Osteoblast (primary cell): Measurements from ENCODE around the gene NDOR1. TPM values are rescaled to one million over a fixed set of nuclear protein-coding genes. Genes with fewer than 3 reads are reported as not detected.
"Not testable (repeated sequence)": the region's sequence is repeated elsewhere in the genome, so short reads cannot be mapped to it uniquely, and the experiment has no call there.

Experiments
- DNase-seq: peaks from one replicate; pipeline ENCODE4 v3.0.0; 2011; ENCODE audit warnings: low spot score, mixed read lengths; ENCODE audit not compliant: insufficient read length; ENCODE audit errors: missing footprints
- H2AFZ ChIP-seq: 2 replicates; pipeline ENCODE4 v1.6.0; 2011; ENCODE audit warnings: mild to moderate bottlenecking, low read length
- H3K27ac ChIP-seq: 2 replicates; pipeline ENCODE4 v1.5.1; 2011; ENCODE audit warnings: mild to moderate bottlenecking, low read depth, low read length, moderate library complexity
- H3K27me3 ChIP-seq: 2 replicates; pipeline ENCODE4 v1.6.0; 2012; ENCODE audit warnings: mild to moderate bottlenecking, control low read depth, inconsistent platforms, low read length, moderate library complexity; ENCODE audit not compliant: insufficient read depth
- H3K36me3 ChIP-seq: 2 replicates; pipeline ENCODE4 v1.5.1; 2011; ENCODE audit warnings: mild to moderate bottlenecking, low read length, control low read depth, moderate library complexity; ENCODE audit not compliant: insufficient read depth
- H3K4me1 ChIP-seq: 2 replicates; pipeline ENCODE4 v1.5.1; 2011; ENCODE audit warnings: mild to moderate bottlenecking, low read length, control low read depth, moderate library complexity; ENCODE audit not compliant: insufficient read depth
- H3K4me2 ChIP-seq: 2 replicates; pipeline ENCODE4 v1.6.0; 2011; ENCODE audit warnings: mild to moderate bottlenecking, low read length; ENCODE audit not compliant: insufficient read depth
- H3K4me3 ChIP-seq: fragments of 200-600 bp; sonication (generic); 3 replicates; pipeline ENCODE4 v1.5.1; 2012; ENCODE audit warnings: mild to moderate bottlenecking, low read length, inconsistent platforms; ENCODE audit not compliant: insufficient read depth
- H3K79me2 ChIP-seq: 2 replicates; pipeline ENCODE4 v1.6.0; 2012; ENCODE audit warnings: mild to moderate bottlenecking, low read length, control low read depth, inconsistent platforms; ENCODE audit not compliant: insufficient read depth
- H3K9me3 ChIP-seq: 2 replicates; pipeline ENCODE4 v1.5.1; 2011; ENCODE audit warnings: low read depth, low read length, control low read depth
- H4K20me1 ChIP-seq: 2 replicates; pipeline ENCODE4 v1.6.0; 2012; ENCODE audit warnings: mild to moderate bottlenecking, low read length, control low read depth; ENCODE audit not compliant: insufficient read depth
- CTCF ChIP-seq: IDR thresholded peaks from 2 replicates; pipeline ENCODE4 v1.5.1; 2011; ENCODE audit warnings: mild to moderate bottlenecking, low read depth, low read length, moderate library complexity; ENCODE audit errors: extremely low read depth
- total RNA-seq: library from RNA; depleted of rRNA; stranded (reverse); fragments of >200 nt; gene quantifications from 2 replicates; pipeline ENCODE4 v1.2.3, GENCODE V29; 2012

The NDOR1 gene
- total RNA-seq, 1 donor, result 6.2 TPM

GRCh38 chr9:137241490-137242268, 36.2 kb downstream of the NDOR1 start:
- H2AFZ ChIP-seq, result no peak overlapping the region
- peaks cover 35% of the 10 kb centered on the region for H4K20me1 ChIP-seq
- peaks cover 9% of the 10 kb centered on the region for H3K4me1 ChIP-seq
- peak overlapping the region; percentile 89 for H3K4me3 ChIP-seq
- DNase-seq, result peak; percentile 99
- H3K4me2 ChIP-seq, result peak overlapping the region; percentile 88
- H3K79me2 ChIP-seq, result peaks cover 43% of the 10 kb centered on the region
- no peak for TF ChIP-seq CTCF
- peaks cover 20% of the 10 kb centered on the region for H3K36me3 ChIP-seq
- H3K27ac ChIP-seq, result peak overlapping the region; percentile 34
- no peaks in the 10 kb centered on the region for H3K27me3 ChIP-seq
- no peaks in the 10 kb centered on the region for H3K9me3 ChIP-seq

- Histone ChIP-seq H3K4me3 (peak overlapping the region; percentile 89), H2AFZ (no peak overlapping the region), H3K27me3 (no peaks in the 10 kb centered on the region), H3K4me2 (peak overlapping the region; percentile 88), H3K79me2 (peaks cover 39% of the 10 kb centered on the region), H3K9me3 (no peaks in the 10 kb centered on the region), H3K27ac (peak overlapping the region; percentile 34), H3K36me3 (peaks cover 20% of the 10 kb centered on the region), H3K4me1 (peaks cover 8% of the 10 kb centered on the region), H4K20me1 (peaks cover 31% of the 10 kb centered on the region)
- DNase-seq, result peak; percentile 80
- no peak for TF ChIP-seq CTCF
Measured at GRCh38 chr9:137242269-137243203, 37.0 kb downstream of the NDOR1 start.

GRCh38 chr9:137243266-137243625, 37.7 kb downstream of the NDOR1 start:
- not testable (repeated sequence) for H3K9me3 ChIP-seq, H3K4me1 ChIP-seq, H2AFZ ChIP-seq, H3K27me3 ChIP-seq, DNase-seq, H3K27ac ChIP-seq
- Histone ChIP-seq H3K79me2 (peaks cover 33% of the 10 kb centered on the region), H3K4me2 (peak overlapping the region; percentile 88), H3K4me3 (peak overlapping the region; percentile 89), H4K20me1 (peaks cover 31% of the 10 kb centered on the region), H3K36me3 (peaks cover 20% of the 10 kb centered on the region)

- DNase-seq, result peak; percentile 84
- H3K4me3 ChIP-seq, result no peak overlapping the region
- no peaks in the 10 kb centered on the region for H3K27me3 ChIP-seq
- TF ChIP-seq CTCF, result no peak
- peak overlapping the region; percentile 4 for H3K4me2 ChIP-seq
- no peak overlapping the region for H3K27ac ChIP-seq
- H3K36me3 ChIP-seq, result peaks cover 20% of the 10 kb centered on the region
- H3K4me1 ChIP-seq, result peaks cover 8% of the 10 kb centered on the region
- no peak overlapping the region for H2AFZ ChIP-seq
- peaks cover 26% of the 10 kb centered on the region for H3K79me2 ChIP-seq
- H3K9me3 ChIP-seq, result no peaks in the 10 kb centered on the region
- H4K20me1 ChIP-seq, result peaks cover 31% of the 10 kb centered on the region
Measured at GRCh38 chr9:137243626-137244485, 38.4 kb downstream of the NDOR1 start.
